Dedifferentiated amniotic fluid mesenchymal stem cell (primary cell): ENCODE results near the gene EID2.

Source experiments
- DNase-seq: peaks from one replicate; pipeline ENCODE4 v3.0.0-alpha.2; 2016; ENCODE audit errors: extremely low spot score

EID2 gene, protein sequence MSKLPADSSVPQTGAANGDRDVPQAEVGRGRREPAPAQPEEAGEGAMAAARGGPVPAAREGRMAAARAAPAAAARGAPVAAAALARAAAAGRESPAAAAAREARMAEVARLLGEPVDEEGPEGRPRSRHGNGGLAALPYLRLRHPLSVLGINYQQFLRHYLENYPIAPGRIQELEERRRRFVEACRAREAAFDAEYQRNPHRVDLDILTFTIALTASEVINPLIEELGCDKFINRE

DNA sequence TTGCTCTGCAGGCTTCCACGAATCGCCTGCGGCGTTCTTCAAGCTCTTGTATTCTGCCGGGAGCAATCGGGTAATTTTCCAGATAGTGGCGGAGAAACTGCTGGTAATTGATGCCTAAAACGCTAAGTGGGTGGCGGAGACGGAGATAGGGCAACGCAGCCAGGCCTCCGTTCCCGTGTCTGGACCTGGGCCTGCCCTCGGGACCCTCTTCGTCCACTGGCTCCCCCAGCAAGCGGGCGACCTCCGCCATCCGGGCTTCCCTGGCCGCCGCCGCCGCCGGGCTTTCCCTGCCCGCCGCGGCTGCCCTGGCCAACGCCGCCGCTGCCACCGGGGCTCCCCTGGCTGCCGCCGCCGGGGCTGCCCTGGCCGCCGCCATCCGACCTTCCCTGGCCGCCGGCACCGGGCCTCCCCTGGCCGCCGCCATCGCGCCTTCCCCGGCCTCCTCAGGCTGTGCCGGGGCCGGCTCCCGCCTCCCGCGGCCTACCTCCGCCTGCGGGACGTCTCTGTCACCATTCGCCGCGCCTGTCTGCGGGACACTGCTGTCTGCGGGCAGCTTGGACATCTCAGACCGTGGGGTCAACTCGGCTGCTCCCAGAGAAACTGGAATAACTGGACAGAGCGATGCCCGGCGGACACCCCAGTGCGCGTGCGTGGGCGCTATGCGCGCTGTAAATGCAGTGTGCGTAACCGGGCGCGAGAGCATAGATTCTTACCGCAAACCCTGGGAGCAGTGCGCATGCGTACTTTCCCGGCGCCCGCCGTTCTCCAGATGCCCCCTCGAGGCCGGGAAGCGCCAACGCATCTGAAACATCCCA lies at the start of gene EID2:
TSS of gene EID2 (minus strand) at position 644 of the 815 bp plus-strand sequence. CDS start at position 562, 82 bp downstream.
- peak; percentile 94 for DNase-seq

DNA sequence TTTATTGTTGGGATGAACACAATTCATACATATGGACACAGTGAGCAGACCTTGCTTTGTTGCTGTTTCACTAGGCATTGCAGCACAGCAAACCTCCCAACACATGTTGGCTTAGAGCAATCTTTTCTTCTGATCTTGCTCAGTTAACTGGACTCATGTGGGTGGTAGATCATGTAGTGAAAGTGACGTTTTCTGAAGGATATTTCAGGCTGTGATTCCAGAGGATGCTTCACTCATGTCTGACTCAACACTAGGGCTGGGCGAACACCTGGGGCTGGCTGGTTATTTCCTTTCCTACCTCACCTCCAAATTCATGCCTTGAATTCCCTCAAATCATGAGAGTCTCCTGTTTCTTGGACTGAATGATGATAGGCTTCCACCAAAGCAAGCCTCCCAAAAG lies 48.1 kb upstream of the EID2 start:
- DNase-seq, result no peak

DNA sequence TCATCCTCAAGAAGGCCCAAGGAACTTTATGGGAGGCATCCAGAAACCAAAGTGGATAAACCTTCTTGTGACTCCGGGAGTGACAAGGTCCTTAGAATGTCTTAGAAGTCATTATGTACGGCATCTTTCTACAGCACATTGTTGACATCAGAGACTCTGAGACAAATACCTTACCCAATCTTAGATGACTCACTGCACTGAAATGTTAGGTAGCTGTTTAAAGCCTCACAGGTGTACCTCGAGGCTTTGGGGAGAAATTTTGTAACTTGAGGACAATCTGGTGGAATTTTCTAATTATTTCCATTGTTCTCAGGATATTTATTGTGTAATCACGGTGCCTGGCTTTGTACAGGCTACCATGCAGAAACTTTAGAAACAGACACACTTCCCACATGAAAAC lies 47.5 kb upstream of the EID2 start:
- DNase-seq, result no peak

DNA sequence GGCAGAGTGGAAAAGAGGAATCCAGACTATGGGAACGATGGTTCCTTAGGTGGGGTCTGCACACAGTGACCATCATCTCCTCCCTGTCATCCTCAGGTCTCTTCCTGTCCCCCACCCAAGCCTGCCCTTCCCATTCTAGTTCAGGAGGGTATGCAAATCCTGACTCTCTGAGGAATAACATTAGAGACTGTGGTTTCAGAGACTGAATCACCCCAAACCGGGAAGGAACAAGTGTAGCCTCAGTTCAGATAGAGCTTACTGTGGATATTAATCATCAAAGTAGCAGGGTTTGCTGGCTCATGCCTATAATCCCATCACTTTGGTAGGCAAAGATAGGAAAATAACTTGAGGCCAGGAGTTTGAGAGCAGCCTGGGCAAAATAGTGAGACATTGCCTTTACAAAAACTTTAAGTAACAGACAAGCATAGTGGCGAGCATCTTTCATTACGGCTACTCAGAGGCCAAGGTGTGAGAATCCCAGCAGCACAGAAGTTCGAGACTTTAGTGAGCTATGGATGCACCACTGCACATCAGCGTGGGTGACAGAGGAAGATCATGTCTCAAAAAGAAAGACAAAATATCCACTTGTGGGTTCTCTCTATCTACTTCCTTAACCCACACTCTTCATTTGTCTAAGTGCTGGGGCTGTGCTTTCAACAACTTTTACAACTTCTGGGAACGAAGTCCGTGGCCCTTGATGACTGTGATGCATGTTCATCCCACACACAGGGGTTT lies 43.1 kb upstream of the EID2 start:
- no peak for DNase-seq

DNA sequence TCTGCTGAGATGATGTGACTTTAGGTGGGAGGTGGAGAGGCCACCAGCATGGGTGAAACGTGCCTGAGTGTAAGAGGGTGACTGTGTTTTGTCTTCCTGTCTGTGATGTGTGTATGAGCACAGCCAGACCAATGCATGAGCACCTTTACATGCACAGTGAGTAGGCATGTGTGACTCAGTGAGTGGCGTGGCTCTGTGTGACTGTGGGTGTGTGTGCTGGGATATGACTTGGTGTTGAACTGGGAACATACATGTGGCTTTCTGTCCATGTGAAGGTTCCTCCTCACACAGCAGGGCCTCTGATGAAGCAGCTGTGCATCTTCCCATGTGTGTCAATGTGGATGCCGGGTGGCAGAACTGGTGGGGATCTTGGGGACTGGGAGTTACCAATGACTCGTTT lies 42.5 kb upstream of the EID2 start:
- DNase-seq, result no peak

DNA sequence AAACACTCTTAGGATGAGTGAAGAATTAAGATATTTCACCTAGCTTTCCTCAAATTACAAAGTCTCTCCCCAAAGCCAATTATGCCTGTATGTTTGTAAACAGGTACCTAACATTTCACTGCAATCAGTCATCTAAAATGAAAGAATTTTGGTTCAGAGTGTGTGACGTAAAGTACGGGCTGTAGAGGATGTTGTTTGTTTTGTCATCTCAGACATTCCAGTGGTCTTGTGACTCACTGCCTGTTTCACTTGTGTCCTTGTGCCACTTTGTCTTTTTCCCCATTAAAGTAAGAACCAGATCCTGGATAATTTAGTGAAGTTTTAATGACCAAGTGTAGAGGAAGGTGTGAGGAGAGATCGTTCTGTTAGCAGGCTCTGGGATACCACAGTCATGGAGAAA lies 28.6 kb upstream of the EID2 start:
- no peak for DNase-seq

DNA sequence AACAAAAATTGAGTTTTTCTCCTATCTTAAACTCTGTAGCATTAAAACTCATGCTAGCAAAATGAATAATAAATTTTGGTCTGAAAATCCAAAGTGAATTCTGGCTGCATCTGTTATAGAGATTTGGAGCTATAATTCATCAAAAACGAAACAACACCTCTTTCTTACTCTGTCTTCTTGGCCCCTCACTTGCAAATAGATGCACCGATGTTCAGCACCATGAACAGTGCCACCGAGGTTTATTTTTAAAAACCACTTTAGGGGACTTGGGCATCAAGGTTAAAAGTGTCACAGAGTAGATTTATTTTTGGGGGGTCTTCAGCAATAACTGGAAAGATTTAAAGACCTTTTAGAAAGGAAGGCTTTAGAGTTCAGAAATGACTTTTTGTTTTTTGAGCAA lies 26.1 kb upstream of the EID2 start:
- DNase-seq, result no peak

DNA sequence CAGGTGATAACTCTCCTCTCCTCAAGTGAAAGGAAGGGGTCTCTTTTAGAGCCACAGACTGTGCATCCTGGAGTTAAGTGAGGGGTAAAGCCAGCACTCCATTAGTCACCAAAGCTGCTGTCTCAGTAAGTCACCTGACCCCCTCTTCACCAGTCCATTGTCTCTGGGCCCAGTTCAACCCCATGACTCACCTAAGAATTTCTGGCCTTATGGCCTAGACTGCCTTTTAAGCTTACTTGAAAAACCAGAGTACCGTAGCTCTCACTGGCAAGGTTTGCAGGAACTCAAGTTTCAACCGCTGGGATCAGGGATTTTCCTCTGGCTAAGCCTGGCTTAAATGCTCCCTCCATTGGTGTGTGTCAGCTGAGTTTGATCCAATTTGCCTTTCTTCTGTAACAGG lies 23.4 kb upstream of the EID2 start:
- no peak for DNase-seq

DNA sequence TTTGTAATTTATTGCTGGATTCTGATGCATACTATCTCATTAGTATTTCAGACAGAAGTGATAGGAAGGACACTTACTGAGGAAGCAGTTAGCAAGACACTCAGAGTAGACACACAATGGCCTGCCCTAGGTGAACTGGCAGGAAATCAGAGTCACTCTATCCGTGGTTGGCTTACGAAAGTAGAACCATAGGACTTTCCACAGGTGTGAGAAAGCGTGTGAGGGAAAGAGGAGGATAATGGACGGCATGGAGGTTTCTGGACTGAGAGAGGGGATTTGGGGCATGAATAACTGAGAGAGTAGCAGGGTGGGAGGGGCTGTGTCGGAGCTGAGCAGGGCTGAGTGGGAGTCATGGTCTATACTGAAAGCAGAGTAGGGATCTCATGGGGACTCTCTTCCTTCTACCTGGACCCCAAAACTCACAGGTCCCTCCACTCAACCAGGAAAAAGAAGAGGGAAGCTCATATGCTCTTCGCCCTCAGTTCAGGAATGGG lies 18.7 kb upstream of the EID2 start:
- DNase-seq, result no peak

DNA sequence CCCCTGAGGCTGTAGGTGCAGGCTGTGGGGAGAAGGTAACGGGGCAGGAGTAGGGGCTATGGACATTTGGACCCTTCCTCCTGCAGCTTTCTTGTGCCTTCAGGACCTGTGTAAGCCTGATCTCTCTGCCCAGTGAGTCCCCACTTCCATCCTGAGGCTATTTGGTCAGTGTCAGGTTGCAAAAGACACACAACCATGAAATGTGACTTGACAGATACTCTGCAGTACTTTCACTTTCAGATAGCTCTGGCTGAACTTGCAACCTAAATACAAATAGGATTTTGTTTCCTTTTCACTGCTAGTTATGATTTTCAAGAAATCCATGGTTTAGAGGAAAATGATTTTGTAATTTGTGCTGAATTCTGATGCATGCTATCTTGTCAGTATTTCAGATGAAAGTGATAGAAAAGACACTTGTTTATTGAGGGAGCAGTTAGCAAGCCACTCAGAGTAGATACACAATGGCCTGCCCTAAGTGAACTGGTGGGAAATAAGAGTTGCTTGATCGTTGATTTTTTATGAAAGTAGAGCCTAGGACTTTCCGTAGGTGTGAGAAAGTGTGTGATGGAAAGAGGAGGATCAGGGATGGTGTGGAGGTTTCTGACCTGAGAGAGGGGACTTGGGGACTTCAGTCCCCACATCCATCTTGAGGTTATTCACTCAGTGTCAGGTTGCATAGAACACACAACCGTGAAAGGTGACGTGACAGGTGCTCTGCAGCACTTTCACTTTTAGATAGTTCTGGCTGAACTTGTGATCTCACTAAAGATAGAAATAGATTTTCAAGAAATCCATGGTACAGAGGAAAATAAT lies 18.1 kb upstream of the EID2 start:
- DNase-seq, result peak; percentile 46

DNA sequence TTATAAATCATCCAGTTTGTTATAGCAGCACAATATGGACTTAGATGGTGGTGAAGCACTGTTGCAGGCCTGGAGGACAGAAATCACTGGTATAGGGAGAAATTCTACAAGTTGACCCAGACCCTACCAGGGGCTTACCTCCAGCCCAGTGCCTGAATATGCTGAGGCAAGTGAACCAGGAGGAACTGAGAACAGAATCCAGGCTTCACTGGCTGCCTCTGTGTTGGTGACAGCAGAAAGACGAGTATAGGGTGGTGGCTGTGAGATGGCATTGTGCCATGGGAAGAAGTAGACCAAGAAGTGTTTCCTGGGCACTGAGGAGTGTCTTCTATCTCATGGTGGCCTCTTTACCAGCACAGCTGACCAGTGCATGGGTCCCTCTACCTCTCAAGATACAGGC lies 15.9 kb upstream of the EID2 start:
- DNase-seq, result no peak

DNA sequence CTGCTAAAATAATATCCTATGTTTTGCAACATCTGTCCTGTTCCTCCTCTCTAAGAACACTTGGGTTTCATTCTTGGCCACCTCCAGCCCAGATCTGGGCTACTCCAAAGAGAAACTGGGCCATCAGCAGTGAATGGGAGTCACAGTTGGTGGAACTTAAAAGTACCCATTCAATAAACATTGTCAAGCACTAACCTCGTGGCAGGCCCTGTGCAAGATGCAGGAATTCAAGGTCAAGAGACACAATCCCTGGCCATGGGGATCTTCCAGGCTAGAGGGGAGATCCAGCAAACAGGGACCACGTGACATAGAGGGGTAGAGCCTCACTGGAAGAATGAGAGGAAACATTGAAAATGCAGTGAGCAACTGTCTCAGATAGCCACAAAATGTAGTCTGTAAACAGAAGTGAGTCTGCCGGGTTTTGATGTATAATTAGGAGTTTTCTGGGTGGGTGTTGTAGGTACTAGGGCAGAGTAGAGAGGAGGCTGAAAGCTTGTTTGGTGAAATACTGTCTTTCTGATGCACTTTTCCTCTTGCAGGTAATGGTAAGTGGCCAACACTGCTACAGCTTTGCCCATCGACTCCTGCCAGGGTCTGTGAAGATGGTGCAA lies 14.8 kb upstream of the EID2 start:
- no peak for DNase-seq

DNA sequence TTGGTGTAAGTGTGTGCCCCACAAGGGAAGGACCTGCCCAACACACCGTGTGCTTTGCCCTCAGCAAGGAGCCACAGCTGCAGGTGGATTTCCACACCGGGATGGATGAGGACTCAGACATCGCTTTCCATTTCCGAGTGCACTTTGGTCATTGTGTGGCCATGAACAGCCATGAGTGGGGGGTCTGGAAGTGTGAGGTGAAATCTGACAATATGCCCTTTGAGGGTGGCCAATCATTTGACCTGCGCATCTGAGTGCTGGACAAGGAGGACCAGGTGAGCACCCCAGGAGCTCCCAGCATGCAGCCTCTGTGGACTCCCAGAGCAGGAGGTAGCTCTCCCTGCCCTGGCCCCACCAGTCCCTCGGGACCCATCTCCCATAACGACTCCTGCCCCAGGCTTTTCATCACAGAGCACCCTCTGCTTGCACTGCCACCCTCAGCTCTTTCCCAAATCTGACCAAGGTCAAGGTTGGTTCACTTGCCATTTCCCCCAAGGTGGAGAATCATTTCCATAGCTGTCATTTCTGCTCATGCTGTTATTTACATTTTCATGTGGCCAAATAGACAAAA lies 13.2 kb upstream of the EID2 start:
- no peak for DNase-seq

DNA sequence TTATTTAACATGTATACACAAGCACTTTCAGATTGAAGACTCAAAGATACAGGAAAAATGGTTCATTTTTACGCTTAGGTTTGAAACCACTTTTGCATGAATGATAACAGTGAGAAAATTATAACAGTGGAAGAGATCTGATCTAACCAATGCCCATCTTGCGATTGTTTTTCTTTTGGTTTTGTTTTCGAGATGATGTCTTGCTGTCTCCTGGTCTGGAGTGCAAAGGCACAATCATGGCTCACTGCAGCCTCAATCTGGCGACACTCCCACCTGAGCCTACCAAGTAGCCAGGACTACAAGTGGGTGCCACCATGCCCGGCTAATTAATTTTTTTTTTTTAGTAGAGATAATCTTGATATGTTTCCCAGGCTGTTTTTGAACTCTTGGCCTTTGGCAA lies 10.2 kb upstream of the EID2 start:
- DNase-seq, result no peak

DNA sequence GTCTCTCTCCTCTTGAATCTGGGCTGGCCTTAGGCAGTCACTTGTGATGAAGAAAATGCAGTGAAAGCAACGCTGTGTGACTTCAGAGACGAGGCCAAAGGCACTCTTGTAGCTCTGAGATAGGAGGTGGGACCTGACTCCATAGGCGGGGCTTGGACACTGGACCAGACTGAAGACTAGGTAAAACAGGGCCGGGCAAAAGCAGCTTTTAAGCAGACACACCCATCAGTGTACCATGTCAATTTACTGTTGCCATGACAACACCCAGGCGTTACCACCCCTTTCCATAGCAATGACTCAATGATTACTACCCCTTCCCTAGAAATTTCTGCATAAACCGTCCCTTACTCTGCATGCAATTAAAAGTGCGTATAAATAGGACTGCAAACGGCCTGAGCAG lies 6.6 kb upstream of the EID2 start:
- DNase-seq, result no peak

DNA sequence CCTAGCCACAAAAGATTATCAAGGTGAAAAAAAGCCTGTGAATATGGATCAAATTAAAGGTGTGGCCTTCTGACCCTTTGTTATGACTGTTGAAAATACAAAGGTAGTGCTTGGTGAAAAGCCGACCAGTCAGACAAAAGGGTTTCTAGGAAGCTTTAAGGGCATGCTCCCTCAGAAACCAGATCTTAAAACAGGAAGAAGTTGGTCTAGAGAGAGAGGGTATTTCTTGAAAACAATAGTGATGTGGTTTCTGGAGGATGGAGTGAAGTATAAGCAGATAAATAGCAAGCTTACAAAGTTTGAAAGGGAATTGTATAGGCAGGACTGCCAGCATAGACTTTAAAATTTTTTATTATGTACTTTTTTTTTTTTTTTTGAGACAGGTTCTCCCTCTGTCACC lies 5.0 kb upstream of the EID2 start:
- no peak for DNase-seq

DNA sequence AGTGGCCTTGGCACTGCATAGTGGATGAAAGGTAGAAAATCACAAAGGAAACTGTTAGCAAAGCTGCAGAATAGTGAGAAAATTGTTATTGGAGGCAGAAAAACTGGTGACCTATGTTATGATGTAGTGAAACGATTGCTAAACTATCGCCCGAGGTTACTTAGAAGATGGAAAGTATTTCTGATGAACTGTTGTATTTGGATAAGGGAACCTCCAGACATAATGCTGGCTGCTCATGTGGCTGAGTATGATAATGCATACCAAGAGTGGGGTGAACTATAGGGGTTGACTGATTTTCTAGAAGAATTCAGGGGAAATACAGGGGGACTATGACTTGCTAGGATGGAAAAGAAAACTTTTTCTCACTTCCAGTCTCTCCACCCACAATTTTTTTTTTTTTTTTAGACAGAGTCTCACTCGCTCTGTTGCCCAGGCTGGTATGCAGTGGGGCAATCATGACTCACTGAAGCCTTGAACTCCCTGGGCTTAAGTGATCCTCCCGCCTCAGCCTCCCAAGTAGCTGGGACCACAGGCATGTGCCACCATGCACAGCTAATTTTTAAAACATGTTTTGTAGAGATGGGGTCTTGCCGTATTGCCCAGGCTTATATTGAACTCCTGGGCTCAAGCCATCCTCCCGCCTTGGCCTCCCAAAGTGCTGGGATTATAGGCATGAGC lies 4.4 kb upstream of the EID2 start:
- no peak for DNase-seq

DNA sequence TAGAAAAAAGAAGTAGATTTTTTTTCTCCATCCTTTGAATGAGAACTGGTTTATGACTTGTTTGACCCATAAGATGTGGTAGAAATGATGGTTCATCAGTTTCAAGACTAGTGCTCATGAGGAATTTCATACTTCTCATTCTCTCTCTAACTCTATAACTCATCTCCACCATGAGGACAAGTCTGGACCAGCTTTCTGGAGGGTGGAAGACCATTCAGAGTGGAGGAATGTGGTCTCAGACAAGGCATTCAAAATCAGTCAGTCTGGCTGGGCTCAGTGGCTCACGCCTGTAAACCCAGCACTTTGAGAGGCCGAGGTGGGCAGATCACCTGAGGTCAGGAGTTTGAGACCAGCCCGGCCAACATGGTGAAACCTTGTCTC lies 3.5 kb upstream of the EID2 start:
- no peak for DNase-seq

DNA sequence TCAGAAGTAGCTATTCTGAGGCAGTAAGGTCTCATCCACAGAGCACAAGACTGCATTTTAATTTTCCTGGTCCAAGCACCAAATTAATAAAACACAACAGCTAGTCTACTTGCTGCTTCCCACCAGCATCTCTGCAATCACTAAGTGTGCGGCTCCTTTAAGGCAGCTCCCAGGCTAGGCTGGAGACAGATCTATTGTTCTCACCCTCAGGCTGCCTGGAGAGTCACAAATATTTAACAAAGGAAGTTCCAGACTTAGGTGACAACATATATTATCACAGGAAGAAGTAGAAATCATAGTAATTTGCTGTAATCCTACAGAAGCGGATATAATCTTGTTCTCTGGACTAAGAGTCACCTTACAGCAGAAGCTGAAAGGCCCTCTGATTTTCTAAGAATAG lies 2.2 kb upstream of the EID2 start:
- DNase-seq, result no peak

DNA sequence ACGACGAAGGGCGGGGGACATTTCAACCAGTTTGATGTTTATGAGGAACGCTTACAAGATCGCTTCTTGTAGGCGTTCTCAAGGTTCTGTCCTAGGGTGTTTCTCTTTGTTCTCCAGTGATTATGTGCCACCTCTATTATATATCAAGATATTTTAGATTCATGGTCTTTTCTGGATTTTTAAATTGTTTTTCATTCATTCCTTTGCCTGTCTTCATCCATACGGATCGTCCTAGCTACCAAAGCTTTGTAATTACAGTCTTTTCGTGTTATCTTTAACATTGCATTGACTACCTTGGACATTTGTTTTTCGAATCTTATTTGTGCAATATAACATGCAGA lies 342 bp upstream of the EID2 start:
- DNase-seq, result no peak

DNA sequence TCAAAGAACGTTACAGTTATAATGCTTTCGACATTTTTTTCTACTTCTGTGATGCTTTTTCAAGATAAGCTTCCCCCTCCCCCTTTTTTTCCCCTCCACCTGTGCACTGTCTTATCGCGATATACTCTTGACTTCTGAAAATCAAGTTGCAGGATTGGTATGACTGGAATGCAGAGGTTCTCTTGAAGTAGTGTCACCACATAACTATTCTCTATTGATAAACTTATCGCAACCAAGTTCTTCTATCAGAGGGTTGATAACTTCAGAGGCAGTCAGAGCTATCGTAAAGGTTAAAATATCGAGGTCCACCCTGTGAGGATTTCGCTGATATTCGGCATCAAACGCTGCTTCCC lies 820 bp downstream of the EID2 start:
- no peak for DNase-seq
